Spleen (tissue), 11 donors: ENCODE measurements around the gene AREG. TPM values are rescaled to one million over a fixed set of nuclear protein-coding genes. Genes with fewer than 3 reads are reported as not detected.

Experiments
- DNase-seq: peaks from one replicate; pipeline ENCODE4 v3.0.0-alpha.2; 2020
- H3K27ac ChIP-seq, 8 donors: fragments of 200-600 bp; sonication (generic) in 7 of 8; 1 replicate in 4 of 8; 2 replicates in 4 of 8; pipeline versions ENCODE4 v1.5.0 to v1.8.0; 2016 to 2021; ENCODE audit warnings: inconsistent platforms in 4 of 8, mild to moderate bottlenecking in 4 of 8, moderate library complexity in 1 of 8
- H3K27me3 ChIP-seq, 7 donors: fragments of 200-600 bp; sonication (generic) in 6 of 7; replicated peaks in 1 of 7; 1 replicate in 4 of 7; 2 replicates in 3 of 7; pipeline versions ENCODE4 v1.5.0 to v1.8.0; 2016 to 2021; ENCODE audit warnings: inconsistent platforms in 3 of 7, mild to moderate bottlenecking in 1 of 7
- H3K36me3 ChIP-seq, 6 donors: fragments of 200-600 bp; sonication (generic) in 5 of 6; 1 replicate in 4 of 6; 2 replicates in 2 of 6; pipeline versions ENCODE4 v1.5.0 to v1.8.0; 2016 to 2021; ENCODE audit warnings: inconsistent platforms in 2 of 6
- H3K4me1 ChIP-seq, 6 donors: fragments of 200-600 bp; sonication (generic) in 5 of 6; 1 replicate in 3 of 6; 2 replicates in 3 of 6; pipeline versions ENCODE4 v1.5.0 to v1.8.0; 2016 to 2021; ENCODE audit warnings: inconsistent platforms in 3 of 6
- H3K4me3 ChIP-seq, 8 donors: fragments of 200-600 bp; sonication (generic) in 7 of 8; 1 replicate in 4 of 8; 2 replicates in 4 of 8; pipeline versions ENCODE4 v1.5.0 to v1.8.0; 2016 to 2021; ENCODE audit warnings: inconsistent platforms in 4 of 8, mild to moderate bottlenecking in 4 of 8, moderate library complexity in 2 of 8
- H3K9me3 ChIP-seq, 8 donors: fragments of 200-600 bp; sonication (generic) in 7 of 8; 1 replicate in 4 of 8; 2 replicates in 4 of 8; pipeline versions ENCODE4 v1.5.0 to v1.8.0; 2016 to 2021; ENCODE audit warnings: inconsistent platforms in 4 of 8
- POLR2A ChIP-seq, 3 donors: fragments of 450-650 bp; IDR thresholded peaks; one replicate each; pipeline ENCODE4 v1.5.1; 2017; ENCODE audit warnings: antibody characterized with exemption in 3 of 3, mild to moderate bottlenecking in 1 of 3
- POLR2AphosphoS5 ChIP-seq, 3 donors: sonication (generic); formaldehyde crosslinking; IDR thresholded peaks; one replicate each; pipeline ENCODE4 v1.5.1; 2017; ENCODE audit warnings: antibody characterized with exemption in 3 of 3
- WGBS, 5 donors: extraction: QIAGEN DNeasy Blood & Tissue Kit in 3 of 5; methylation state at CpG; one replicate each; pipeline versions ENCODE4 v1.1.5 to v1.1.7; 2013 to 2018; 5-methylcytosine and 5-hydroxymethylcytosine counted together
- intact Hi-C: fragments of 100-400 bp; cut with DNase I; formaldehyde crosslinking; loops from one replicate; pipeline ENCODE4 v1.15.0; 2023; ENCODE audit warnings: low total_unique reads
- polyA plus RNA-seq, 3 donors: library from polyadenylated mRNA; stranded (reverse); fragments of 200-250 nt; gene quantifications; one replicate each; pipeline ENCODE4 v1.2.1, GENCODE V29; 2013
- total RNA-seq, 7 donors: library from RNA; depleted of rRNA in 3 of 7; stranded (reverse); fragments of >200 nt in 3 of 7; fragmentation: NEBNext Ultra II Directional in 4 of 7; extraction: Animal tissue kit (Norgen Biotek cat#: 25700) in 4 of 7; gene quantifications; one replicate each; pipeline versions ENCODE4 v1.1.0 to v1.2.1, GENCODE V29; 2016 to 2021
- TF ChIP-seq, protein P1 (sequence below), 11 experiments: fragments of 200-600 bp in 7 of 11; fragments of 450-650 bp in 4 of 11; sonication (generic) in 4 of 11; IDR thresholded peaks in 8 of 11; conservative IDR thresholded peaks in 3 of 11; 1 replicate in 7 of 11; 2 replicates in 4 of 11; pipeline versions ENCODE4 v1.4.0 to v1.8.0; 2016 to 2021; ENCODE audit warnings: antibody characterized with exemption in 11 of 11, inconsistent platforms in 4 of 11, mild to moderate bottlenecking in 1 of 11
- donor health status: healthy with polysubstance abuse.
- donor health status: DM: no; HTN: no; CAD: no; lungs with moderate emphysema.
- donor health status: DM: no; HTN: no; CAD: no.
- donor health status: Bipolar disorder and iron deficiency.
- donor health status: healthy.
- donor health status: DM: no; HTN: no; CAD: no.
- donor health status: DM: yes; HTN: yes; CAD: no.

AREG gene
- total and polyA plus RNA-seq, 10 donors = 0.51 to 37.4 (median 3.6) TPM

DNA sequence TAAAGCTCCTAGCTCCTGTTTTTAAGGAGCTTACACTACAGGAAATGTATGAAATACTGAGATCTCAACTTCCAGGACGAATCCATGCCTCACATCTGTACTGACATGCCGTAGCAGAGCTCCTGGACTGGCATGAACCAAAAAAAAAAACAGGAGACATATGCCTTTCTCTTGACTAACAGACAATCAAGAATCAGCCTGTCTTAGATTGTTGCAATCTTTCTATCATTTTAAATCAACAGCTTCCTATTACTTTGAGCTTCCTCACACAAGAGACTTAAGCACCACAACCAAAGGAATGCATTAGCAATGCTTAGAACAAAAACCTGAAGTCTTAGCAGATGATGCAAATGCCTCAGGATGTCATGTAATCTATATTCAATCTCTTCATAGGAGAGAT lies 34.7 kb upstream of the AREG start:
- no peaks in the 10 kb centered on the region for H3K9me3 ChIP-seq
- TF ChIP-seq POLR2A (IDR thresholded peaks at IDR 0.05) = no peak
- TF ChIP-seq, protein P1, sequence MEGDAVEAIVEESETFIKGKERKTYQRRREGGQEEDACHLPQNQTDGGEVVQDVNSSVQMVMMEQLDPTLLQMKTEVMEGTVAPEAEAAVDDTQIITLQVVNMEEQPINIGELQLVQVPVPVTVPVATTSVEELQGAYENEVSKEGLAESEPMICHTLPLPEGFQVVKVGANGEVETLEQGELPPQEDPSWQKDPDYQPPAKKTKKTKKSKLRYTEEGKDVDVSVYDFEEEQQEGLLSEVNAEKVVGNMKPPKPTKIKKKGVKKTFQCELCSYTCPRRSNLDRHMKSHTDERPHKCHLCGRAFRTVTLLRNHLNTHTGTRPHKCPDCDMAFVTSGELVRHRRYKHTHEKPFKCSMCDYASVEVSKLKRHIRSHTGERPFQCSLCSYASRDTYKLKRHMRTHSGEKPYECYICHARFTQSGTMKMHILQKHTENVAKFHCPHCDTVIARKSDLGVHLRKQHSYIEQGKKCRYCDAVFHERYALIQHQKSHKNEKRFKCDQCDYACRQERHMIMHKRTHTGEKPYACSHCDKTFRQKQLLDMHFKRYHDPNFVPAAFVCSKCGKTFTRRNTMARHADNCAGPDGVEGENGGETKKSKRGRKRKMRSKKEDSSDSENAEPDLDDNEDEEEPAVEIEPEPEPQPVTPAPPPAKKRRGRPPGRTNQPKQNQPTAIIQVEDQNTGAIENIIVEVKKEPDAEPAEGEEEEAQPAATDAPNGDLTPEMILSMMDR (IDR thresholded peaks at IDR 0.05 in 8 of 11, conservative IDR thresholded peaks at IDR 0.05 in 3 of 11) = no peak
- no peak for TF ChIP-seq POLR2AphosphoS5 (IDR thresholded peaks at IDR 0.05)
- no peak for DNase-seq
- H3K27ac ChIP-seq = no peak overlapping the region
- no peaks in the 10 kb centered on the region for H3K4me1 ChIP-seq
- no peaks in the 10 kb centered on the region for H3K36me3 ChIP-seq
- H3K27me3 ChIP-seq = no peaks in the 10 kb centered on the region
- no peak overlapping the region for H3K4me3 ChIP-seq
- intact Hi-C loops = no loop called here
- 44 to 67% (median 53%) methylated on average over 2 of the region's 2 CpGs for WGBS, 5 donors

DNA sequence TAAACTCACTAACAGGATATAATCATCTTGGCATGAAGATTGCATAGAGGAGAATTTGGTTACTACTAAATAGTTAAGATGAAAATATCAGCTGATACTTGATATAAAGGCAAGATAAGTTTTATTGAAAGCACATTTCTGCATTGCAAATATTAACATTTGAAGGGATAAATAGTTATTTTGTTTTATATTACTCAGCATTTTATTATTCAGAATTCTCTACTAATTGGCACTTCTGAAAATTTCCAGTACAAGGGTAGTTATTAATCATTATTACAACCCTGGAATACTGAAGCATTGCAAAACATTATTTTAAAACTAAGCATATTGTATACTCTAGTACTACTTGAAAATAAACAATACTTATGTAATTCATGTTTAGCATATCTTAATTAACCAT lies 32.7 kb upstream of the AREG start:
- H3K4me3 ChIP-seq = no peak overlapping the region
- H3K9me3 ChIP-seq = no peaks in the 10 kb centered on the region
- no peaks in the 10 kb centered on the region for H3K4me1 ChIP-seq
- no peaks in the 10 kb centered on the region for H3K36me3 ChIP-seq
- no peaks in the 10 kb centered on the region for H3K27me3 ChIP-seq
- TF ChIP-seq POLR2AphosphoS5 (IDR thresholded peaks at IDR 0.05) (no peak), POLR2A (IDR thresholded peaks at IDR 0.05) (no peak)
- TF ChIP-seq, protein P1 (IDR thresholded peaks at IDR 0.05 in 8 of 11, conservative IDR thresholded peaks at IDR 0.05 in 3 of 11) = no peak
- intact Hi-C loops = no loop called here
- no peak overlapping the region for H3K27ac ChIP-seq
- DNase-seq = no peak

DNA sequence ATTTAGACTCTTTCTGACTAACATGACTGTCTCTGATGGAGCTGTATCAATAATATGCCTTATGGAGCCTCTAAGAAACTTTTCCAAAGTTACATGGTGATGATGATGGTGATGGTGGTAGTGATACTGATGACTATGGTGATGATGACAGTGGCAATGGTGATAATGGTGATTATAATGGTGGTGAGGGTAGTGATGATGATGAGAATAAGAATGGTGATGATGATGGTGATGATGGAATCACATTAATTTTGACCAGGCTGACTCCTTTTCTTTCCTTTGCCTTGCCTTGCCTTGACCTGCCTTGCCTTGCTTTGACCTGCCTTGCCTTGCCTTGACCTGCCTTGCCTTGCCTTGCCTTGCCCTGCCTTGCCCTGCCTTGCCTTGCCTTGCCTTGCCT lies 31.7 kb upstream of the AREG start:
- Histone ChIP-seq H3K9me3 (no peaks in the 10 kb centered on the region), H3K4me3 (no peak overlapping the region), H3K36me3 (no peaks in the 10 kb centered on the region), H3K27ac (no peak overlapping the region), H3K4me1 (no peaks in the 10 kb centered on the region), H3K27me3 (no peaks in the 10 kb centered on the region)
- no peak for TF ChIP-seq POLR2AphosphoS5 (IDR thresholded peaks at IDR 0.05)
- intact Hi-C loops = no loop called here
- DNase-seq = no peak

DNA sequence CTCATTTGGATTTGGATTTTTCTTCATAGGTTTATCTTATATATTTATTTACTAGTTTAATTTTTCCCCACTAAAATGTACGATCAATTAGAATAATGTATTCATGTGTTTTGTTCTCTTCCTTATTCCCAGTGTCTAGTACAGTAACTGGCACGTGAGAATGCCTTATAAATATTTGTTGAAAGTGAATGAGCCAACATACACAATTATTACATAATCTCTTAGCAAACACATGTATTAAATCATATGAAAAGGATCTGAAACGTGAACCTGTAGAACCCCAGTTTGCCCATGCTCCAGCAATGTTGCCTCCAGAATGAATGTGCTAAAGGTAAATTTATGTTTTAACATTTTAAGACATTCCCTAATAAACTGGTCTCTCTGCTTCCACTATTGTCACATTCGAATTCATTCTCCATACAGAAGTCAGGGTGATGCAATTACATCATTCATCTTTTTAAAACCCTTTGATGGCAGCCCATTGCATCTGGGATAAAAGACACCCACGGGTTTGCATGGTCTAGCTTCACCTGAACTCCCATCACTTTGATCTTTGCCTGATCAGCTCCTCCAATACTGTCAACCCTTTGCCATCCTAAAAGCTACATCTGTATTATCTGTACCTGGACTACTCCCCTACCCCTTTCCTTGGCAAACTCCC lies 30.7 kb upstream of the AREG start:
- no peak overlapping the region for H3K27ac ChIP-seq
- intact Hi-C loops = no loop called here
- H3K27me3 ChIP-seq = no peaks in the 10 kb centered on the region
- H3K36me3 ChIP-seq = no peaks in the 10 kb centered on the region
- TF ChIP-seq POLR2AphosphoS5 (IDR thresholded peaks at IDR 0.05) (no peak), POLR2A (IDR thresholded peaks at IDR 0.05) (no peak)
- TF ChIP-seq, protein P1 (IDR thresholded peaks at IDR 0.05 in 8 of 11, conservative IDR thresholded peaks at IDR 0.05 in 3 of 11) = no peak
- H3K4me1 ChIP-seq = no peaks in the 10 kb centered on the region
- WGBS, 5 donors = 53 to 77% (median 61%) methylated on average over 5 of the region's 5 CpGs
- no peak overlapping the region for H3K4me3 ChIP-seq
- H3K9me3 ChIP-seq = no peaks in the 10 kb centered on the region
- no peak for DNase-seq
